DMS53 (cell line): ENCODE measurements around the gene SLC27A5.
A peak's percentile ranks its signal among the peaks of the same experiment; 100 is the strongest.
"Not testable (repeated sequence)": the region's sequence is repeated elsewhere in the genome, so short reads cannot be mapped to it uniquely, and the experiment has no call there.

Experiments used
- DNase-seq: peaks from one replicate; lab custom pipeline; 2025; lab: John Stamatoyannopoulos, UW

The SLC27A5 gene

DNA sequence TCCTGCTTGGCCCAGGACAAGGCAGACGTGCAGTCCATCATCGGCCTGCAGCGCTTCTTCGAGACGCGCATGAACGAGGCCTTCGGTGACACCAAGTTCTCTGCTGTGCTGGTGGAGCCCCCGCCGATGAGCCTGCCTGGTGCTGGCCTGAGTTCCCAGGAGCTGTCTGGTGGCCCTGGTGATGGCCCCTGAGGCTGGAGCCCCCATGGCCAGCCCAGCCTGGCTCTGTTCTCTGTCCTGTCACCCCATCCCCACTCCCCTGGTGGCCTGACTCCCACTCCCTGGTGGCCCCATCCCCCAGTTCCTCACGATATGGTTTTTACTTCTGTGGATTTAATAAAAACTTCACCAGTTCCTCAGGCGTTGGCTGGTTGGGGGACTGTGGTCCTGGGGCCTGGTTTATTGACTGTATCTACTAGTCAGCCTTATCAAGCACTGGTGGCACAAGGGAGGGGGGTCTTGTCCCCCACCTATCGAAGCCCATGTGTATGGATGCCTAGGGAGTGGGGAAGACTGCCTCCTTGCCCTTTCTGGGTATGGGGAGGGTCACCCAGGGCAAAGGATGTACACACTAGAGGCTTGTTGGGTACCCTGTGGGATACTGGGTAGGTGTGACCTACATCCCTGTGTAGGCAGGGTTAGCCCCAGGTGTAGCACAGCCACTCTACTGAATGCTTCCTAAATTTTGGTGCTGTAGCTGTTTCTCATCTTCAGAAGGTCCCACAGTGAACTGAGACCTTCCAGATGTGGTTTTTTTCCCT lies 38.8 kb upstream of the SLC27A5 start:
- DNase-seq: no peak

DNA sequence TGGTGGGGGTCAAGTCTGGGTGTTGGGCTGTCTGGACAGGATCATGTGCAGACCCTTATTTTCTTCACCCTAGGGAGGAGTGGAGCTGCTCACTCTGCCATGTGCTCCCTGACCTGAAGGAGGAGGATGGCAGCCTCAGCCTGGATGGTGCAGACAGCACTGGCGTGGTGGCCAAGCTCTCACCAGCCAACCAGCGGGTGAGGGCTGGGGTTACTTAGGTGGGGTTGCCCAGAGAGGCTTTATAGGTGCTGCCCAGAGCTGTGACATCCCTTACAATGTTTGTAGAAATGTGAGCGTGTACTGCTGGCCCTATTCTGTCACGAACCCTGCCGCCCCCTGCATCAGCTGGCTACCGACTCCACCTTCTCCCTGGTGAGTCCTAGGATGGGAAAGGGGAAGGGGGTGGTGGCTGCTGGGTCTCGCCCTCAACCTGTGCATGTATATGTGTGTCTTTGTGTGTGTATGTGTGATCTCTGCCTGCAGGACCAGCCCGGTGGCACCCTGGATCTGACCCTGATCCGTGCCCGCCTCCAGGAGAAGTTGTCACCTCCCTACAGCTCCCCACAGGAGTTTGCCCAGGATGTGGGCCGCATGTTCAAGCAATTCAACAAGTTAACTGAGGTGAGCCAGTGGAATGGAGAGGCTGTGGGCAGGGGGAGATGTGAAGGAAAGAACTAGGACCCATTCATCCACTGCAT lies 38.0 kb upstream of the SLC27A5 start:
- no peak for DNase-seq

DNA sequence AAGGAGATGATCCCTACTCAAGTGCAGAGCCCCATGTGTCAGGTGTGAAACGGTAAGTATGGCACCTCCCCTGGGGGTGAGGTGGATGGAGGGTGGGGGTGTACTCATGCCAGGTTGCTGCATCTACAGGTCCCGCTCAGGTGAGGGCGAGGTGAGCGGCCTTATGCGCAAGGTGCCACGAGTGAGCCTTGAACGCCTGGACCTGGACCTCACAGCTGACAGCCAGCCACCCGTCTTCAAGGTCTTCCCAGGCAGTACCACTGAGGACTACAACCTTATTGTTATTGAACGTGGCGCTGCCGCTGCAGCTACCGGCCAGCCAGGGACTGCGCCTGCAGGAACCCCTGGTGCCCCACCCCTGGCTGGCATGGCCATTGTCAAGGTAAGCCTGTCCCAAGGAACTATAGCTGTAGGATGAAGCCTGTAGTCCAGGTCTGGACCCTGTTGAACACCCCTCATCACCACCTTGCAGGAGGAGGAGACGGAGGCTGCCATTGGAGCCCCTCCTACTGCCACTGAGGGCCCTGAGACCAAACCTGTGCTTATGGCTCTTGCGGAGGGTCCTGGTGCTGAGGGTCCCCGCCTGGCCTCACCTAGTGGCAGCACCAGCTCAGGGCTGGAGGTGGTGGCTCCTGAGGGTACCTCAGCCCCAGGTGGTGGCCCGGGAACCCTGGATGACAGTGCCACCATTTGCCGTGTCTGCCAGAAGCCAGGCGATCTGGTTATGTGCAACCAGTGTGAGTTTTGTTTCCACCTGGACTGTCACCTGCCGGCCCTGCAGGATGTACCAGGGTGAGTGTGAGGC lies 37.3 kb upstream of the SLC27A5 start:
- DNase-seq: no peak

DNA sequence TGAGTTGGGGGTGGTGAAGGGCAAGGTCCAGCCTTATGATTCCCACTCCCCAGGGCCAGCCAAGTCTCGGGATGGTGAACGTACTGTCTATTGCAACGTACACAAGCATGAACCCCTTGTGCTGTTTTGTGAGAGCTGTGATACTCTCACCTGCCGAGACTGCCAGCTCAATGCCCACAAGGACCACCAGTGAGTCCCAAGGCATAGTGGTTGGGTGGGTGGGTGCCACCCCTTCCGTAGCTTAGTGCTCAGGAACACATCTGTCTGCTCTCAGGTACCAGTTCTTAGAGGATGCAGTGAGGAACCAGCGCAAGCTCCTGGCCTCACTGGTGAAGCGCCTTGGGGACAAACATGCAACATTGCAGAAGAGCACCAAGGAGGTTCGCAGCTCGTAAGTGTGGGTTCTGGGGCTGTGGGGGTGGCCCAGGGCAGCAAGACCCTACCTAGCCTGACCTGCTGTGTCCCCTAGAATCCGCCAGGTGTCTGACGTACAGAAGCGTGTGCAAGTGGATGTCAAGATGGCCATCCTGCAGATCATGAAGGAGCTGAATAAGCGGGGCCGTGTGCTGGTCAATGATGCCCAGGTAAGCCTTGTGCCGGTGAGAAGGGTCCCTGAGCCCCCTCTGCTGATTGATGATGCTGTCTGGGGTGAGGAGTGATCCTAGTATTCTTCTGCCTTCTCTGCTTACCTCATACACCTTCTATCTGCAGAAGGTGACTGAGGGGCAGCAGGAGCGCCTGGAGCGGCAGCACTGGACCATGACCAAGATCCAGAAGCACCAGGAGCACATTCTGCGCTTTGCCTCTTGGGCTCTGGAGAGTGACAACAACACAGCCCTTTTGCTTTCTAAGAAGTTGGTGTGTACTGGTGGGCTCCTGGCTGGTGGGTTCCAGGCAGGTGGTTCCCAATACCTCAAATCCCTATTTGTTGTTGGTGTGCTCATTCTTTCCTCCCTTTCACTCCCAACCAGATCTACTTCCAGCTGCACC lies 35.8 kb upstream of the SLC27A5 start:
- DNase-seq: no peak

DNA sequence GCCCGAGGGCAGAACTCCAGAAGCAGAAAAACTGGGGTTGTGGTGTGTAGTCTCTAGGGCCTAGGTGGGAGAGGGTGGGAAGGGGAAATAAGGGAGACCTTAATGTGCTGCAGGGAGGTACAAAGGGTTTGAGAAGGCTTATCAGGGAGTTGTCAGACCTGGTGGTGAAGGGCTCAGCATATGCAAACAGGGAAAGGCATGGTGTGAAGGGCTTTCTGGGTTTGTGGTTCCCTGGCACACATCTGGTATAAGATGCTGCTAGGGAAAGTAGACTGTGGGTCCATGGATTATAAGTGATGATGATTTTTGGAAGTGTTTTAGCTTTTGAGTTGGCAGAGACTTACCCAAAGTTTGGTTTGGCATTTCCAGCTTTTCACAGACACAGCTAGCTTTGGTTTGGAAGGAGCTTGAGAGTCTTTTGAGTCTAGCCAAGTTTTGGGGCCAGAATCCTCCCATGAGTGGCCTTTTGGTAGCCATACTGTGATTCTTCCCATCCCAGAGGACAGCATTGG lies 34.3 kb upstream of the SLC27A5 start:
- no peak for DNase-seq

DNA sequence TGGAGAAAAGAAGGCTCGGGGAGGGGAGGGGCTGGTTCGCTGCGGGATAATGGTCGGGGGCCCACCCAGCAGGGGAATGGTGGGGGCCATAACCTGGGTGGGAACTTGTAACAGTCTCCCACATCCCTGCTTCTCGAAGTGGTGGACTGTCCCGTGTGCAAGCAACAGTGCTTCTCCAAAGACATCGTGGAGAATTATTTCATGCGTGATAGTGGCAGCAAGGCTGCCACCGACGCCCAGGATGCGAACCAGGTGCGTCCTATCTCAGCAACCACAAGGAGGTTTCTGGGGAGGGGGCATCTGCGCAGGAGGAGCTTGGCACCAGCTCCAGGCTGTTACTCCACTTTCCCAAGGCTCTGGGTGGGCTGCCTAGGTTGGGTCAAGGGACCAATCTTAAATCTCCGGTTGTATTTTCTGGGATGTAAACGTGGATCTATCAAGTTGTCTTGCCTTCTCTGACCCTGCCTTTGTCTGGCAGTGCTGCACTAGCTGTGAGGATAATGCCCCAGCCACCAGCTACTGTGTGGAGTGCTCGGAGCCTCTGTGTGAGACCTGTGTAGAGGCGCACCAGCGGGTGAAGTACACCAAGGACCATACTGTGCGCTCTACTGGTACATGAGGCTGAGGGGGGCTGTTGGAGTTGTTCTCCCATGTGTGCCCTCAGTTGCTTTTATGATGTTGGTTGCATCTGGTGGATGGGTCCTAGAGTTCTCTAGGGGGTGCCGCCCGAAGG lies 33.7 kb upstream of the SLC27A5 start:
- no peak for DNase-seq

DNA sequence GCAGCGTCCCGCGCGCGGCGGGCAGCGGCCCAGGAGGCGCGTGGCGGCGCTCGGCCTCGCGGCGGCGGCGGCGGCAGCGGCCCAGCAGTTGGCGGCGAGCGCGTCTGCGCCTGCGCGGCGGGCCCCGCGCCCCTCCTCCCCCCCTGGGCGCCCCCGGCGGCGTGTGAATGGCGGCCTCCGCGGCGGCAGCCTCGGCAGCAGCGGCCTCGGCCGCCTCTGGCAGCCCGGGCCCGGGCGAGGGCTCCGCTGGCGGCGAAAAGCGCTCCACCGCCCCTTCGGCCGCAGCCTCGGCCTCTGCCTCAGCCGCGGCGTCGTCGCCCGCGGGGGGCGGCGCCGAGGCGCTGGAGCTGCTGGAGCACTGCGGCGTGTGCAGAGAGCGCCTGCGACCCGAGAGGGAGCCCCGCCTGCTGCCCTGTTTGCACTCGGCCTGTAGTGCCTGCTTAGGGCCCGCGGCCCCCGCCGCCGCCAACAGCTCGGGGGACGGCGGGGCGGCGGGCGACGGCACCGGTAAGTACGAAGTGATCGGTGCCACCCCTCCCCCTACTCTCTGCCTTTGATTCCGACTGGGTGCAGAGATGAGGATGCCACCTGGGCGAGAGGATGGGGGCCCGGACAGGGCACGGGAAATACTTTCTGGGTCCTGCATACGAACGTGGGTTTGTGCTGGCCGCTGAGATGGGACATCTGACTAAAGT lies 32.9 kb upstream of the SLC27A5 start:
- no peak for DNase-seq

DNA sequence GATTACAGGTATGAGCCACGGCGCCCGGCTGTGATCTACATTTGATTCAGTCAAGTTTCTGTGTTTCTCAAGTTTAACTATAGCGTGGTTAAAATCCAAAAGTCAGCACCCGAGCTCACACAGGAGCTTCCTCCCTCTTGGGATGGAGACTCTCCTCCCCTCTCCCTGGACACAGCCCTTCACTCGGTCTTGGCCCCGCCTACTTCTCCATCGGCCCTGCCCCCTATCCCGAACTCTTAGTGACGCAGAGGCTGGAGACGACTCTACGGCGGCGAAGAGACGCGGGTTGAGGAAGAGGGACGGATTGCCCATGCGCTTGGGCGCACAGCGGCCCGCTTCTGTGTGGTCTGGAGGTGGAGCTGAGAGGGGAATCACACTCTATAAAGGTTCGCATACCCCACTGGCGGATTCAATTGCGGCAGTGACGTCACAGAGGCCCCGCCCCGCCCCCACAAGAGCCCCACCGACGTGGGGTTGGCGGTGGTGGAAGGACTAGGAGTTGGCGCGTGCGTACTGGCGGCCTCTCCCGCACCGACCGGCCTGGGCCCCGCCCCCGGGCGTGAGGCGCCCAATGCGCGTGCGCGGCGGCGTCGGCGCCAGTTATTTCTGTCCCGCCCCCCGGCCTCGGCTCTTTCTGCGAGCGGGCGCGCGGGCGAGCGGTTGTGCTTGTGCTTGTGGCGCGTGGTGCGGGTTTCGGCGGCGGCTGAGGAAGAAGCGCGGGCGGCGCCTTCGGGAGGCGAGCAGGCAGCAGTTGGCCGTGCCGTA lies 32.2 kb upstream of the SLC27A5 start, which contains the start of gene TRIM28:
Gene TRIM28, plus strand, starts transcription at position 239 of the 765 bp plus-strand sequence. CDS start 694 bp downstream, outside the sequence.
- DNase-seq: no peak

DNA sequence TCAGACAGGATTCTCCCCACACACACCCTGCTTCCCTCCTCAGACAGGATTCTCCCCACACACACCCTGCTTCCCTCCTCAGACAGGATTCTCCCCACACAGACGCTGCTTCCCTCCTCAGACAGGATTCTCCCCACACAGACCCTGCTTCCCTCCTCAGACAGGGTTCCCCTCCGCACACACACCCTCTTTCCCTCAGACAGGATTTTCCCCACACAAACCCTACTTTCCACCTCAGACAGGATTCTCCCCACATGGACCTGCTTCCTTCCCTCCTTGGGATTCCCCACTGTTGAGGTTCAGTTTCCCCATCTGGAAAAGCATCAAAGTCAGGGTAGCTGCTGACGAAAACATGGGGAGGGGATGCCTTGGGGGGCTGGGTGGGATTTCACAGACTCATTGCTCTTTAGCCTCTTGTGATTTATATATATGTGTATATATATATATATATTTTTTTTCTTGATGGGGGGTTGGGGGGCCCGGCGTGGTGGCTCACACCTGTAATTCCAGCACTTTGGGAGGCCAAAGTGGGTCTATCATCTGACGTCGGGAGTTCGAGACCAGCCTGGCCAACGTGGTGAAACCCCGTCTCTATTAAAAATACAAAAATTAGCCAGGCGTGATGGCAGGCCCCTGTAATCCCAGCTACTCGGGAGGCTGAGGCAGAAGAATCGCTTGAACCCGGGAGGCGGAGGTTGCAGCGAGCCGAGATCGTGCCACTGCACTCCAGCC lies 31.0 kb upstream of the SLC27A5 start:
- not testable (repeated sequence) for DNase-seq

DNA sequence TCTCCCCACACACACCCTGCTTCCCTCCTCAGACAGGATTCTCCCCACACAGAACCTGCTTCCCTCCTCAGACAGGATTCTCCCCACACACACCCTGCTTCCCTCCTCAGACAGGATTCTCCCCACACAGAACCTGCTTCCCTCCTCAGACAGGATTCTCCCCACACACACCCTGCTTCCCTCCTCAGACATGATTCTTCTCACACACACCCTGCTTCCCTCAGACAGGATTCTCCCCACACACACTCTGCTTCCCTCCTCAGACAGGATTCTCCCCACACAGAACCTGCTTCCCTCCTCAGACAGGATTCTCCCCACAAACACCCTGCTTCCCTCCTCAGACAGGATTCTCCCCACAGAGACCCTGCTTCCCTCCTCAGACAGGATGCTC lies 27.4 kb upstream of the SLC27A5 start:
- not testable (repeated sequence) for DNase-seq

DNA sequence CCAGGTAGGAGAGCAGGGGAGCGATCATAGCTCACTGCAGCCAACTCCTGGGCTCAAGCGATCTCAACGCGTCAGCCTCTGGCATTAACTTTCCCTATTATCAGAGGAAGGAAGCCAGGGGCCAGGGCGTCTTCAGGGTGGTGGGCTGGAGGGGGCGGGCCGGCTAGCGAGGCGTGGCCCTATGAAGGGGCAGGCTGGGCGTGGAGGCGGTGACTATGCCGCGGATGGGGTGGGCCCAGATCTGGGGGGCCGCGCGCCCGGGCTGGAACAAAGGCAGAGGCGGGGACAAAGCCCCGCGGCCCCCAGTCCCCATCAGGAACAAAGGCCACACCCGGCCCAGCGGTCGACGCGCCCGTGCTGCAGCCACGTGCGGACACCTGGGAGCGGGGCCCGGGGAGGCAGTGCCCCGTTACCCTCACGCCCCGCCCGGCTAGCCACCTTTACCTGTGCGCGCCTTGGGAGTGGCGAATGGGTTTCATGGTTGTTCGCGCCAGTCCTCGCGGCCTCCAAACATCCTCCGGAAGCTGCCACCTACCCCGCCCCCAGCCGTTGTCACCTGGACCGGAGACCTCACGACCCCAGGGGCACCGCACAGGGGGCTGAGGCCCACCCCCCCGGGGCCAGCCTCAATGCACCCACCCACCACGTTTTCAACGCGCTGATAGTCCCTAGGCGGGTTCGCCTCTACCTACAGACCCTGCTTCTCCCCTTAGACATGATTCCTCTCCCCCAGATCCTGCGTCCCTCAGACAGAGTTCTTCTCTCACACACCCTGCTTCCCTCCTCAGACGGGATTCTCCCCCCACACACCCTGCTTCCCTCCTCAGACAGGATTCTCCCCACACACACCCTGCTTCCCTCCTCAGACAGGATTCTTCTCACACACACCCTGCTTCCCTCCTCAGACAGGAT lies 26.7 kb upstream of the SLC27A5 start:
- peak; percentile 74 for DNase-seq

DNA sequence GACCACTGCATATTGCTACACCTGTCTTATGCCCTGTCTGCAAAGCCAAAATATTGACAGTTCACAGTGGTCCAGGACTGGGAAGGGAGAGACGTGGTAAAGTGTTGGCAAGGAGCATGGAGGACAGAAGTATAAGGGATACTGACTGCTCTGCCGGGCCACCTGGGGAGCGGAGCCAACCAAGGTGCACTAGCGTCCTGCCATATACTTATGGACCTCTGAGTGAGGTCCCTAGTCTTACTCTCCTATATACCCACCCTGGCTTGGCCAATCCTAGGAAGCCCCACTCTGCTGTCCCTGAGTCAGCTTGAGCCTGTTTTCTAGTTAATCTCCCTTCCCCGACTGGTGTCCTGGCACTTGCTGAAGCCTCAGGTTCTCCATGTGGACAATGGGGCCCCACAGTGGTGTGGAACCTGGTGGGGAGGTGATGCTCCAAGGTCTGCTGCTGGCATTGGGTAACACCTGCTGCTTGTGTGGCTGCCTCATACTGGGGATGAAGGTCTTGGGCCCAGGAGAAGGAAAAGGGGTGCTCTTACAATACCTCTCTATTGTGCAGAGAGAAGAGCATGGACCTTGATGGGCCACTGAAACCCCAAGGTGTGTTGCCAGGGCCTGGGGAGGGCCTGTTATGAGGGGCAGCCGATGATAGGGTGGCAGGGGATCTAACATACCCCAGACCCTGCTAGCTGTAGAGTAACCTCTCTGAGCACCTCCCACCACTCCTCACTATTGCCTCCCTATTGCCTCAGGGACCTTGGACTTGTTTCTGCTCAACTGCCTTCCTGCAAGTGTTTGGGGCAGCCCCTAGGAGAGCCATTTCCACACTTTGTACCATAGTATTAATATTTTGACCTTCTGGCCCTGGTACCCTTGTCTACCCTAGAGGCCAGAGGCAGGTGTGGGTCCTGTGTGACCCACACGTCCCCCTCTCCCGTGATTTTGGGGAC lies 25.3 kb upstream of the SLC27A5 start:
- no peak for DNase-seq

DNA sequence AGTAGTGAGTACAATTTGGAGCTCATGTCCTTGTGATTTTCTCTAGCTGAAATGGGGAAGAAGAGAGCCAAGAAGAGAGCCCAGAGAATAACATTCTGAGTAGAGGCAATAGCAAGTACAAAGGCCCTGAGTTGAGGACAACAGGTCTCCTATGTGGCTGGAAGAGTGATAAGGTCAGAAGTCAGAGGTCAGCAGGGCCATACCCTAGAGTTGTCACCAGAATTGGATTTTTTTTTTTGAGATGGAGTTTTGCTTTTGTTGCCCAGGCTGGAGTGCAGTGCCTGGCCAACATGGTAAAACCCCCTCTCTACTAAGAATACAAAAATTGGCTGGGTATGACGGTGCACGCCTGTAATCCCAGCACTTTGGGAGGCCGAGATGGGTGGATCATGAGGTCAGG lies 24.1 kb upstream of the SLC27A5 start:
- DNase-seq: no peak

DNA sequence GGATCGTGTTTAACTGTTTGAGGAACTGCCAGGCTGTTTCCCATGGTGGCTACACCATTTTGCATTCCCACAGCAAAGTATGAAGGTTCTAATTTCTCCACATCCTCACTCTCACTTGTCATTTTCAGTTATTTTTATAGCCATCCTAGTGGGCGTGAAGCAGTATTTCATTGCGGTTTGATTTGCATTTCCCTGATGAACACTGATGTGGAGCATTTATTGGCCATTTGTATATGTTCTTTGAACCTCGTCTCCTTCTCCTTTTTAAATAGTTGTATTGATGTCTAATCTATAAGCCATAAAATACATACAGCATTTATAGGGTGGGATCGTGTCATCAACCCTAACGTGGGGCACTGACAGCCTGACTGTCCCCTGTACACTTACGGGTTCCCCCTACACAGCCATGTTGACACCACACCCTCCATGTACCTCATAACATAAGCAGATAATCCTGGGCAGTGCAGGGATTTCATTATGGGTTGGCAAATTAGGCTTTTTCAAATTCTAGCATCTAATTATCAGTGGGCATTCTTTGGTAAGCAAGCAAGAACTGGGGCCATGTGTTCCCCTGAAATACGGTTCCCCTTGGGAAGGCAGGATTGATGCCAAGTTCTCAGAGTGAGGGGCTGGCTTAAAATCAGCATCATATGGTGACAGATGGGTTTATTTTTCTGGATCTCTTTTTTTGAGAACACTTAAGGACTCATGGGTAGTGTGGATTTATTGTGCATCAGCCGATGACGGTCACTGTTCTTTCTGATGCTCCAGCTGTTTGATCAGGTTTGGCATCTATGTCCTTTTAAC lies 19.4 kb upstream of the SLC27A5 start:
- no peak for DNase-seq

DNA sequence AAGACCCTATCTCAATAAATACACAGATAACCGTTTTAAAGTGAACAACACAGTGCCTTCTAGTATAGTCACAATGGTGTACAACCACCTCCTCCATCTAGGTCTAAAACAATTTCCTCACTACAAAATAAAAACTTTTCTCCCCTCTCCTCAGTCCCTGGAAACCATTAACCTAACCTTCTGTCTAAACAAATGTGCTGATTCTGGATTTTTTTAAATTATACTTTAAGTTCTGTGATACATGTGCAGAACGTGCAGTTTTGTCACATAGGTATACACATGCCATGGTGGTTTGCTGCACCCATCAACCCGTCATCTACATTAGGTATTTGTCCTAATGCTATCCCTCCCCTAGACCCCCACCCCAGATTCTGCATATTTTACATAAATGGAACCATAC lies 17.6 kb upstream of the SLC27A5 start:
- DNase-seq: no peak
